HepG2 (cell line): ENCODE measurements around the gene CD2AP. TPM values are rescaled to one million over a fixed set of nuclear protein-coding genes. Genes with fewer than 3 reads are reported as not detected.

Experiments used
- ATAC-seq: fragments of 200-7000 bp; cut with Tn5 transposase; 3 replicates; pipeline ENCODE4 v1.9.1; 2020; ENCODE audit warnings: mild to moderate bottlenecking, moderate library complexity
- BruUV-seq: library from RNA; stranded (reverse); fragments of 400-500 nt; replicated peaks from 2 replicates; lab custom pipeline; 2021; lab: Mats Ljungman, UMichigan
- CTCF ChIA-PET: fragments of 300-600 bp; formaldehyde crosslinking; extraction: SDS; loops from one replicate; lab custom pipeline; 2021; ENCODE audit warnings: low total read pairs, inconsistent platforms, low intra/inter-chr PET ratio; lab: Yijun Ruan, JAX
- POLR2A ChIA-PET: fragments of 350-600 bp; sonication (Branson Sonifier 250); formaldehyde crosslinking; loops from one replicate; lab custom pipeline; 2020; ENCODE audit warnings: antibody characterized with exemption, inconsistent platforms; lab: Yijun Ruan, JAX
- DNase-seq: peaks from one replicate; pipeline ENCODE4 v3.0.0-alpha.2; 2015; ENCODE audit warnings: low spot score
- FAIRE-seq: peaks from 3 replicates; lab custom pipeline; 2011; peaks lifted over from hg19 to GRCh38; lab: Jason Lieb, UNC
- H2AFZ ChIP-seq: one replicate; pipeline ENCODE4 v1.6.1; 2011; ENCODE audit warnings: low read length, inconsistent platforms
- H3K27ac ChIP-seq: fragments of 300-600 bp; 3 replicates; pipeline ENCODE4 v1.8.0; 2011; ENCODE audit warnings: mixed run types, mild to moderate bottlenecking, mixed read lengths, low read length, inconsistent platforms; ENCODE audit not compliant: insufficient read depth; ENCODE audit errors: extremely low read length
- H3K27me3 ChIP-seq, 2 experiments: fragments of 200-600 bp in 1 of 2; 2 replicates in 1 of 2; 3 replicates in 1 of 2; pipeline versions ENCODE4 v1.6.0 to v1.8.0; 2011; ENCODE audit warnings: low read length in 2 of 2, mild to moderate bottlenecking in 2 of 2, moderate library complexity in 2 of 2, inconsistent platforms in 1 of 2; ENCODE audit not compliant: insufficient read depth in 2 of 2, control insufficient read depth in 1 of 2
- H3K36me3 ChIP-seq, 2 experiments: fragments of 200-600 bp in 1 of 2; replicated peaks in 1 of 2; 2 replicates in 1 of 2; 3 replicates in 1 of 2; pipeline versions ENCODE4 v1.5.1 to v1.8.0; 2011; ENCODE audit warnings: low read length in 2 of 2, inconsistent platforms in 1 of 2; ENCODE audit not compliant: insufficient read depth in 2 of 2, control insufficient read depth in 1 of 2
- H3K4me1 ChIP-seq: 2 replicates; pipeline ENCODE4 v1.5.1; 2012; ENCODE audit warnings: low read length, inconsistent platforms; ENCODE audit not compliant: insufficient read depth
- H3K4me2 ChIP-seq: 2 replicates; pipeline ENCODE4 v1.6.0; 2011; ENCODE audit warnings: low read depth, low read length, inconsistent platforms
- H3K4me3 ChIP-seq, 3 experiments: fragments of 200-600 bp in 1 of 3; sonication (generic), shearing (Covaris generic) in 1 of 3; replicated peaks in 1 of 3; 2 replicates each; pipeline ENCODE4 v1.5.1; 2011 to 2016; ENCODE audit warnings: low read length in 3 of 3, inconsistent platforms in 2 of 3, low read depth in 2 of 3, mild to moderate bottlenecking in 2 of 3, control low read depth in 1 of 3, mixed read lengths in 1 of 3; ENCODE audit not compliant: insufficient read depth in 1 of 3
- H3K79me2 ChIP-seq: one replicate; pipeline ENCODE4 v1.6.1; 2011; ENCODE audit warnings: low read length, inconsistent platforms; ENCODE audit not compliant: insufficient read depth
- H3K9ac ChIP-seq: 2 replicates; pipeline ENCODE4 v1.6.0; 2011; ENCODE audit warnings: mild to moderate bottlenecking, low read depth, low read length, inconsistent platforms; ENCODE audit not compliant: insufficient read depth
- H3K9me3 ChIP-seq: 2 replicates; pipeline ENCODE4 v1.5.1; 2012; ENCODE audit warnings: mild to moderate bottlenecking, low read length
- H4K20me1 ChIP-seq: 2 replicates; pipeline ENCODE4 v1.6.0; 2011; ENCODE audit warnings: inconsistent platforms, mild to moderate bottlenecking, low read length, moderate library complexity; ENCODE audit not compliant: insufficient read depth
- HDAC6 ChIP-seq: fragments of 200-600 bp; sonication (generic); IDR thresholded peaks from 2 replicates; pipeline ENCODE4 v1.7.0; 2017; ENCODE audit warnings: mild to moderate bottlenecking, antibody characterized with exemption, low read length, low read depth
- SCMH1 ChIP-seq: sonication (generic); formaldehyde crosslinking; IDR thresholded peaks from 2 replicates; pipeline ENCODE4 v1.9.0; 2021; ENCODE audit warnings: missing genetic modification reagents, mild to moderate bottlenecking, borderline replicate concordance
- ZNF280B ChIP-seq: sonication (generic); formaldehyde crosslinking; IDR thresholded peaks from 2 replicates; pipeline ENCODE4 v1.5.0; 2020; ENCODE audit warnings: missing genetic modification reagents, mild to moderate bottlenecking, borderline replicate concordance
- WGBS: methylation state at CpG from one replicate; pipeline ENCODE4 v1.1.6; 2017; ENCODE audit warnings: low lambda C conversion rate; 5-methylcytosine and 5-hydroxymethylcytosine counted together
- in situ Hi-C: cut with HindIII; loops from 2 replicates; pipeline ENCODE4 v1.10.0; 2017; ENCODE audit warnings: low pct_unique_long_range_greater_than_20kb; ENCODE audit not compliant: extremely low pct_ligation_motif_present
- intact Hi-C: fragments of 100-400 bp; cut with micrococcal nuclease; formaldehyde crosslinking; loops from one replicate; pipeline ENCODE4 v1.10.0; 2022; ENCODE audit not compliant: unreplicated experiment
- polyA plus RNA-seq, 8 experiments: library from polyadenylated mRNA; depleted of rRNA in 3 of 8; stranded (reverse) in 7 of 8; unstranded in 1 of 8; fragments of >200 nt; fragmentation: Illumina TruSeq in 4 of 8; extraction: Trizol in 4 of 8; gene quantifications; 2 replicates each; pipeline versions ENCODE4 v1.2.1 to v1.2.3, GENCODE V29; 2011 to 2016; ENCODE audit warnings: low read depth in 4 of 8, missing spikeins in 1 of 8, mixed read lengths in 1 of 8; ENCODE audit not compliant: insufficient read depth in 1 of 8
- total RNA-seq, 5 experiments: library from RNA; depleted of rRNA; stranded (reverse); fragments of >200 nt; fragmentation: Illumina TruSeq; extraction: Trizol; gene quantifications; 2 replicates each; pipeline ENCODE4 v1.2.3, GENCODE V29; 2016; ENCODE audit warnings: low read depth in 1 of 5

Gene CD2AP
- total and polyA plus RNA-seq, 2 of the 13 experiments (the other 11 are each of a cell fraction or from before 2014, with no cell fraction given) = 8.6 to 31.9 TPM

GRCh38 chr6:47485083-47485482 is 7.5 kb downstream of the CD2AP start:
- H3K4me3 ChIP-seq = no peak overlapping the region

GRCh38 chr6:47485491-47486135 is 8.0 kb downstream of the CD2AP start:
- FAIRE-seq = no peak
- Histone ChIP-seq H3K4me1 (peaks cover 56% of the 10 kb centered on the region), H3K79me2 (peaks cover 95% of the 10 kb centered on the region), H3K36me3 (no peaks in the 10 kb centered on the region), H3K9ac (no peak overlapping the region), H3K27me3 (no peaks in the 10 kb centered on the region), H4K20me1 (peaks cover 58% of the 10 kb centered on the region), H3K4me3 (no peak overlapping the region), H3K4me2 (no peak overlapping the region), H3K27ac (no peak overlapping the region), H3K9me3 (no peaks in the 10 kb centered on the region), H2AFZ (no peak overlapping the region)
- ChIA-PET POLR2A (interaction anchor here (1.5 kb wide), 1 partner anchor 8 kb away, joined by 3 read pairs; the partner anchor contains the start of gene CD2AP), CTCF (no interaction called here)
- no TSS peak for BruUV-seq
- DNase-seq = no peak
- in situ Hi-C loops = no loop called here
- intact Hi-C loops = loop anchor here (2.0 kb wide), 1 partner anchor 15 kb away; no protein-coding TSS in a partner anchor
- TF ChIP-seq ZNF280B (CRISPR knock-in tag) (no peak), SCMH1 (CRISPR knock-in tag) (no peak)
- no peak for ATAC-seq

More at GRCh38 chr6:47485083-47485482, 7.5 kb downstream of the CD2AP start:
- H3K36me3 ChIP-seq = no peaks in the 10 kb centered on the region
- H3K4me2 ChIP-seq = no peak overlapping the region
- intact Hi-C loops = loop anchor here (2.0 kb wide), 1 partner anchor 16 kb away; no protein-coding TSS in a partner anchor
- TF ChIP-seq HDAC6 = no peak
- TF ChIP-seq, all 625 proteins: peak for 0
- Histone ChIP-seq H3K9ac (no peak overlapping the region), H3K27ac (no peak overlapping the region), H4K20me1 (peaks cover 58% of the 10 kb centered on the region), H3K4me1 (peaks cover 58% of the 10 kb centered on the region), H3K27me3 (no peaks in the 10 kb centered on the region), H3K9me3 (no peaks in the 10 kb centered on the region), H3K79me2 (peaks cover 95% of the 10 kb centered on the region), H2AFZ (no peak overlapping the region)
- BruUV-seq = no TSS peak
- CTCF ChIA-PET = no interaction called here
- DNase-seq (no peak), FAIRE-seq (no peak), ATAC-seq (no peak)
- in situ Hi-C loops = no loop called here
- WGBS = 94% methylated on average over 2 of the region's 2 CpGs
- POLR2A ChIA-PET = interaction anchor here (1.0 to 1.5 kb wide), 2 partner anchors 8 to 12 kb away, joined by 3 to 4 read pairs; partner anchors contain the start of gene CD2AP
